GM19240 (cell line): Measurements from ENCODE around the gene NKTR.

Source experiments
- DNase-seq: peaks from one replicate; pipeline ENCODE4 v3.0.0; 2011; ENCODE audit warnings: low spot score; ENCODE audit not compliant: insufficient read length

The NKTR gene

GRCh38 chr3:42694366-42694765 lies 93.9 kb downstream of the NKTR start:
- DNase-seq, result no peak

DNA sequence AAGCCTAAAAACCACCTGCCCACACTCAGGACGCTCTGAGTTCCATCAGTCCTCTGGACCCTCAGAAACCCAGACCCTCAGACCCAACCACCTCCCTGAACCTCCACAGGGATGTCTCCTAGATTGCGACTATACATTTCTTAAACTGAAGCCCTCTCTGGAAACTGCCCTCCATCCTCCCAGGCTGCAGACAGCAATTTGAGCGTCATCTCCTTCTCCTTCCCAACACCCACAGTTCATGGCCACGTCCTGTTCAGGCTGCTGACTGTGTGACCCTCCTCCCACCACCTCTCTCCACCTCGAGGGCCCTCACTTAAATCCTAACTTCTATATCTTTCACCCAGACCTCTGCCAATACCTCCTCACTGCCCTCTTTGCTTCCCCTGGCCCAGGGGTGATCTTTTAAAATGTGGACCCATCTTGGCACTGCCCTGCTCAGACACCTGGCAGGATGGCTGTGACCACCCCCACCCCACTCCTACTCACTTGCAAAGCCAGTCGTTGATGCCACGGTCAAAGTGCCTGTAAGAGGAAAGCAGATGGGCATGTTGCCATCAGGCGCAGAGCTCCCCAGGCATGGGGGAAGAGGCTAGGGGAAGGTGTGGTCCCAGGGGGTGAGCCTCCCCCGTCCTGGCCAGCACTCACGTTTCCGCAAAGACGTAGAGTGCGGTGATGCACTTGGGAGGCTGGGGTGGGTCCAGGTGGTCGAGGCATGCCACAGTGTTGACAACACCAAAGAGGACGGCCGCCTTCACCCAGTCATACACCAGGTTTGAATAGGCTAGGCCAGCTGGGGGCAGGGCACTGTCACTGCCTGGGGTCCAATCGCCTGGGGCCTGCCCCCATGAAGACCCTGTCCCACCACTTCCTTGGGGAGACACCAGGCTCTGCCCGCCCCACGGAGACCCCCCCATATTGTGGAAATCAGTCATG lies 96.1 kb downstream of the NKTR start:
- DNase-seq, result no peak

- no peak for DNase-seq
These were observed 97.0 kb downstream of the NKTR start for GRCh38 chr3:42697289-42698051.
